Activated naive CD8-positive, alpha-beta T cell treated with anti-CD3 and anti-CD28 coated beads, Interleukin-2, amount 50 U/mL, for 24 hours (primary cell): ENCODE data around the gene LDLRAD4.
A peak's percentile ranks its signal among the peaks of the same experiment; 100 is the strongest.

Experiments
- ATAC-seq: fragments of 150-1000 bp; cut with Tn5 transposase; one replicate; pipeline ENCODE4 v1.10.0; 2021
- DNase-seq: peaks from one replicate; pipeline ENCODE4 v3.0.0; 2021
- H3K27ac Mint-ChIP-seq: one replicate; pipeline ENCODE4 v1.8.0; 2021; ENCODE audit warnings: mild to moderate bottlenecking, mixed read lengths
- H3K27me3 Mint-ChIP-seq: one replicate; pipeline ENCODE4 v1.8.0; 2021; ENCODE audit warnings: mixed read lengths
- H3K36me3 Mint-ChIP-seq: one replicate; pipeline ENCODE4 v1.8.0; 2021; ENCODE audit warnings: low read depth, mixed read lengths
- H3K4me1 Mint-ChIP-seq: one replicate; pipeline ENCODE4 v1.8.0; 2021; ENCODE audit warnings: mixed read lengths
- H3K4me3 Mint-ChIP-seq: one replicate; pipeline ENCODE4 v1.8.0; 2021; ENCODE audit warnings: mild to moderate bottlenecking, moderate library complexity, mixed read lengths
- H3K9me3 Mint-ChIP-seq: one replicate; pipeline ENCODE4 v1.8.0; 2021; ENCODE audit warnings: mixed read lengths

The LDLRAD4 gene

GRCh38 chr18:13614641-13615288 is 396.2 kb downstream of the LDLRAD4 start:
- peak; percentile 44 for DNase-seq
- no peak for ATAC-seq
- Mint-ChIP-seq H3K27me3 (no peaks in the 10 kb centered on the region), H3K4me3 (peak overlapping the region; percentile 82), H3K36me3 (no peaks in the 10 kb centered on the region), H3K27ac (peak overlapping the region; percentile 94), H3K9me3 (no peaks in the 10 kb centered on the region), H3K4me1 (peaks cover 81% of the 10 kb centered on the region)

GRCh38 chr18:13615432-13615861 is 396.9 kb downstream of the LDLRAD4 start:
- H3K27ac Mint-ChIP-seq, result peak overlapping the region; percentile 94
- no peak for DNase-seq
- no peaks in the 10 kb centered on the region for H3K9me3 Mint-ChIP-seq
- H3K4me1 Mint-ChIP-seq, result peaks cover 78% of the 10 kb centered on the region
- peak; percentile 13 for ATAC-seq
- no peaks in the 10 kb centered on the region for H3K27me3 Mint-ChIP-seq
- no peaks in the 10 kb centered on the region for H3K36me3 Mint-ChIP-seq
- peak overlapping the region; percentile 82 for H3K4me3 Mint-ChIP-seq

DNA sequence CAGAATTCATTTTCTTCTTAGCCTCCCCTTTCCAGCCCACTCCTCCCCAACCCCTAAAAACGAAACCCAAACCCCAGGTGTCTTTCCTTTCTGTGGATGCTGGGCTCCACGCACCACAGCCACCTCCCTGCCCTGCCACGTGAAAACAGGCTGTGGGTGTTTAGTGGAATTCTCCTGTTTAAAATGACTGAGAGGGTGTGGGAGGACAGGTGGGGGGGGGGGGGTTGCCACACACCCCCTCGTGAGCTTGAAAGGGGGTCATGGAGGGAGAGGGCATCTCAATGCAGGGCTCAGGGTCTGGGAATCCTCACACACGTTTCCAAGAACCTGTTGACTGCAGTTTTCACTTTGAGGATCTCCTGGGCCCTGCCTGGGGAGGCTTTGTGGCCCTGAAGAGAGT is 397.5 kb downstream of the LDLRAD4 start:
- H3K27me3 Mint-ChIP-seq, result no peaks in the 10 kb centered on the region
- peaks cover 72% of the 10 kb centered on the region for H3K4me1 Mint-ChIP-seq
- H3K36me3 Mint-ChIP-seq, result no peaks in the 10 kb centered on the region
- H3K4me3 Mint-ChIP-seq, result peak overlapping the region; percentile 82
- peak overlapping the region; percentile 94 for H3K27ac Mint-ChIP-seq
- H3K9me3 Mint-ChIP-seq, result no peaks in the 10 kb centered on the region
- ATAC-seq, result no peak
- DNase-seq, result no peak

DNA sequence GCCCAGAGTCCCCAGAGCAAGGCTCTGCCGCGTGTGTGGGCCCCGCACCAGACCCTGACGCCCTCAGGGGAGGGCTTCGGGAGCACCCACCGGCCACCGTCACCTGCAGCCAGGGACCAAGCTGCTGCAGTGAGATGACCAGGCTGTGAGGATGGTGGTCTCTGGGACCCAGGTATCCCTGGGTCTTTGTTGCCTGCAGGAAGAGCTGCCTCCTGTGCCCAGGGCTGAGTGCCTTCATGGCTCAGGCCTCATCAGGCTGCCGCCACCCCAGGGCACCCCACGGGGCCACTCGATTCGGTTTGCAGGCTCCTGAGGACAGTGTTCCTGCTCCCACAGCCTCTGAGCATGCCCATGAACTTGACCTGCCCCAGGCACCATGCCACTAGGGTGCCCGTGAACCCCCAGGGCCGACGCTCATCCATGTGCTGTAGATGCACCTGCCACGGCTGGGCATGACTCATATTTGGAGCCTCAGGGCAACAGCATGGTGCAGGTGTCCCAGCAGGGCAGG is 398.0 kb downstream of the LDLRAD4 start:
- DNase-seq (no peak), ATAC-seq (no peak)
- Mint-ChIP-seq H3K4me1 (peaks cover 67% of the 10 kb centered on the region), H3K36me3 (no peaks in the 10 kb centered on the region), H3K4me3 (peak overlapping the region; percentile 82), H3K9me3 (no peaks in the 10 kb centered on the region), H3K27me3 (no peaks in the 10 kb centered on the region), H3K27ac (peak overlapping the region; percentile 94)

DNA sequence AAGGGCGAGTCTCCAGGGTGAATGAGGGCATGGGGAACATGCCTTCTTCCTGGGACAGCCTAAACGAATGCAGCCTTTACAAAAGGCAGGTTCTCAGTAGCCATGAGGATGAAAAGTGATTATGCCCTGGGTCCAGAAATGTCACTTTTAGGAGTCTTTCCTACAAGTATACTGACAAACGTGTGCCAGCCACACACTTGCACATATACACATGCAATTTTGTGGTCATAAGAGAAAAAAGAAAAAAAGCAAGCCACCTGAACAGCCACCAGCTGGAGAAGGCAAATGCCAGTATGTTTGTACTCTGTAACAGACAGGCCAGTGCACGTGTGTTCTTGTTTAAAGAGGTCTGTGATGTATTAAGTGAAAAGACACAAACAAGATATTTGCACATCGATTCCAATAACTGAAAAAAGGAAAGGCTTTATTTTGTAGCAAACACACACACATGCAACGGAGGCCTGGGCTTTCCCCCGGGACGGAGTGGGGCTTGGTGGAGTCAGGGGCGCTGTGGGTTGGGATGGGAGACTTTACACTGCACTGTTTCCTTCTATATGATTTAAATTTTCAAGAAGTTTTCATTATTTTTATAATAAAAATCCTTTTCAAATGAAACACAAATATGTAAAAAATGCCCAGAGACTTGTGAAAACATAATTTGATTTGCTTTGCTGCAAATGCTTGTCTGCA is 399.4 kb downstream of the LDLRAD4 start:
- H3K4me3 Mint-ChIP-seq, result no peak overlapping the region
- H3K9me3 Mint-ChIP-seq, result no peaks in the 10 kb centered on the region
- H3K27ac Mint-ChIP-seq, result peak overlapping the region; percentile 32
- ATAC-seq, result no peak
- no peaks in the 10 kb centered on the region for H3K27me3 Mint-ChIP-seq
- DNase-seq, result no peak
- peaks cover 53% of the 10 kb centered on the region for H3K4me1 Mint-ChIP-seq
- H3K36me3 Mint-ChIP-seq, result no peaks in the 10 kb centered on the region

- H3K4me3 Mint-ChIP-seq, result no peak overlapping the region
- peaks cover 44% of the 10 kb centered on the region for H3K4me1 Mint-ChIP-seq
- H3K27me3 Mint-ChIP-seq, result no peaks in the 10 kb centered on the region
- no peaks in the 10 kb centered on the region for H3K9me3 Mint-ChIP-seq
- no peaks in the 10 kb centered on the region for H3K36me3 Mint-ChIP-seq
- no peak for ATAC-seq
- DNase-seq, result no peak
- no peak overlapping the region for H3K27ac Mint-ChIP-seq
Measured at GRCh38 chr18:13618760-13619438, 400.3 kb downstream of the LDLRAD4 start.

DNA sequence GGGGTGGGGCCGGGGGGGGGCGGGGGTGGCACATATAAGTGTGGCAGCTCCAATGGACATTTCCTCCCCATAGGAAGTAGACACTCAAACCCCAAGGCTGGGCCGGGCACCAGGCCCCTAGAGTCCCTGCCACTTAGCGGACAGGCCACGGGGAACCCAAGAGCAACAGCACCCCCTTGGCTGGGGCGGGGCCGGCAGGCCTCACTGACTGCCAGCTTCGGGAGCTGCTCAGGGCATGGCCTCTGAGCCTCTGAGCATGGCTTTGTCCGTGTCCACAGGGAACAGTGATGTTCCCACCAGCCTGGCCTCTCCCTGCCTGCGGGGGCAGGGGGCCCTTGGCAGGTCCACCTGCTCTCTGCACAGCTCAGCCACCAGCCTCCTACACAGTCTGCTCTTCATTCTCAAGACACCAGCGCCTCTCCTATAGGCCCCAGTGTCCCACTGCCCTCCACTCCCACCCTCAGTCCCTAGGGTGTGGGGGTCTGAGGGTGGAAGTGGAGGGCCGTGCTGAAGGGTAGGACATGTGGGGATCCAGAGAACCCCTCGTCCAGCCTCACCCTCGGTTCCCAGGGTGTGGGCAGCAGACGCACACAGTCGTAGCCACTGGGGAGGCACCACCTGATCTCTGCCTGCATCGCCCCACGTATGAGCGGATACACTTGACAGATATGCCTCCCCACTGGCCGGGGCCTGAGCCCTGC is 401.1 kb downstream of the LDLRAD4 start:
- Mint-ChIP-seq H3K36me3 (no peaks in the 10 kb centered on the region), H3K9me3 (no peaks in the 10 kb centered on the region), H3K4me3 (no peak overlapping the region), H3K4me1 (peaks cover 36% of the 10 kb centered on the region), H3K27me3 (no peaks in the 10 kb centered on the region), H3K27ac (no peak overlapping the region)
- DNase-seq (no peak), ATAC-seq (no peak)

GRCh38 chr18:13620206-13620672 is 401.7 kb downstream of the LDLRAD4 start:
- ATAC-seq (no peak), DNase-seq (no peak)
- no peaks in the 10 kb centered on the region for H3K27me3 Mint-ChIP-seq
- peaks cover 32% of the 10 kb centered on the region for H3K4me1 Mint-ChIP-seq
- no peak overlapping the region for H3K27ac Mint-ChIP-seq
- no peak overlapping the region for H3K4me3 Mint-ChIP-seq
- no peaks in the 10 kb centered on the region for H3K9me3 Mint-ChIP-seq
- H3K36me3 Mint-ChIP-seq, result no peaks in the 10 kb centered on the region

DNA sequence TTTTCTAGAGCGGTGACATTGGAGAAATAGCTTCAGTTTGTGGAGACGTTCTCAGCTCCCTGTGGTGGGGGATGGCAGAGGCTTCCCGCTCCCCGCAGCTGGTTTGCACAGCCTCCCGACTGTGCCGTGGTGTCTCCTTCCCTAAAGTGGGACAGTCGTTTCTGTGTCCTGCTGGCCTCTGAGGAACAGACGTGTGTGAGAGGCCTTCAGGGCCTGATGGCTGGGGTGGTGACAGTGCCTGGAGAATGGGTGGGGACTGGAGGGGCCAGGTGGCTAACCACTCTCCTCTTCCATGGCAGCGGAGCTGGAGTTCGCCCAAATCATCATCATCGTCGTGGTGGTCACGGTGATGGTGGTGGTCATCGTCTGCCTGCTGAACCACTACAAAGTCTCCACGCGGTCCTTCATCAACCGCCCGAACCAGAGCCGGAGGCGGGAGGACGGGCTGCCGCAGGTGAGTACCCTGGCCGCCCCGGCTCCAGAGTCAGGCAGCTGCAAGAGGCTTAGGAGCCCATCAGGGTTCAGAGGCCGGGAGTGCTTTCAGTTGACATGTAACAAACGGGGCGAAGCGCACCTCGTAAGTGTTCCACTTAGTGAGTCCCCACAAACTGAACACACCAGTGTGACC is 402.4 kb downstream of the LDLRAD4 start:
- H3K4me3 Mint-ChIP-seq, result no peak overlapping the region
- H3K9me3 Mint-ChIP-seq, result no peaks in the 10 kb centered on the region
- H3K27ac Mint-ChIP-seq, result no peak overlapping the region
- no peaks in the 10 kb centered on the region for H3K36me3 Mint-ChIP-seq
- ATAC-seq (no peak), DNase-seq (no peak)
- H3K4me1 Mint-ChIP-seq, result peaks cover 27% of the 10 kb centered on the region
- H3K27me3 Mint-ChIP-seq, result no peaks in the 10 kb centered on the region

DNA sequence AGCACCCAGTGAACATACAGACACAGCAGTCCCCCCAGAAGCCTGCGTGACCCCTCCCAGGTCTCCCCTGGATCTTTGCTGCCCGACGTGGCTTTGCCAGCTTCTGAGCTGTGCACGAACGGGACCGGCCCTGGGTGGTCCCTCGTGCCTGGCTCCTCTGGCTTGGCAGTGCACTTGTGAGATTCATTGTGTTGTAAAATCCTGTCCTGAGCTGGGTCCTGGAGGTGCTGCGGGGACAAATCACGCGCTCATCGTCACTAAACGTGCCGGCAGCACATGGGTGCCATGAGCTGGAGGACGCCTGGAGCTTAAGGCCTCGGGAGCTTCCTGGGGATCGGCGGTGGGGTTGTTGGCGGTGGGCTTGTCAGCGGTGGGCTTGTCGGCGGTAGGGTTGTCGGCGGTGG is 402.9 kb downstream of the LDLRAD4 start:
- H3K9me3 Mint-ChIP-seq, result no peaks in the 10 kb centered on the region
- no peaks in the 10 kb centered on the region for H3K27me3 Mint-ChIP-seq
- H3K36me3 Mint-ChIP-seq, result no peaks in the 10 kb centered on the region
- peaks cover 23% of the 10 kb centered on the region for H3K4me1 Mint-ChIP-seq
- H3K4me3 Mint-ChIP-seq, result no peak overlapping the region
- ATAC-seq (no peak), DNase-seq (no peak)
- H3K27ac Mint-ChIP-seq, result no peak overlapping the region

DNA sequence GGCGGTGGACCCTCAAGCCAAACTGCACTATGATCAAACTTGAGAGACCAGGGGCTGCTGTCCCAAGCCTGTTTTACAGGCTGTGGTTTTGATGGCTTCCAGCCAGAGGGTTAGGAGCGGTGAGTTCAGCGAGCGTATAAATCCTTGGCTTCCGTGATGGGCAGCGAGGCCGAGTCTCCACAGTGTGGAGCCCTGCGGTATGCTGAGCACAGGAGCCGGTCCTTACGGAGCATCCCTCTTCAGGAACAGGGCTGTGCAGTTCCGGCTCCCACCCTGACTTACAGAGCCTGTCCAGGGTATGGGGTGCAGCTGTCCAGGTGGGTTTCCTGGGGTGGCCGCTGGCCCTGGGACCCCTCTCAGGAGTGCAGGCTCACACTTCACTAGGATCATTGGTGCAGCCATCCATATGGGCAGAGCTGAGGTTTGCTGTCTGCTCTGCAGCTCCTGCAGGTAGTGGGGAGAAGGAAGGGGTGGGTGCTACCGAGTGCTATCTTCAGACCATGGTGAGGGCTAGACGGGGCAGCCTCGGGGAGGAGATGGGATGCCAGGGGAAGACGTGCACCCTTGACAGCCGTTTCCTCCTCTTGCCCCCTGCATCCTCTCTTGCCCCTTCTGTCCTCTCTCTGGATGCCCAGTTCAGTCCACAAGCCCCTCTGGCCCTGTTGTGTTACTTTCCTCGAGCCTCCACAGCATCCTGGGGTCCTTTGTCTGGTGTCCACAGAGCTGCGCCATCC is 403.5 kb downstream of the LDLRAD4 start:
- H3K36me3 Mint-ChIP-seq, result no peaks in the 10 kb centered on the region
- no peak for DNase-seq
- H3K9me3 Mint-ChIP-seq, result no peaks in the 10 kb centered on the region
- no peak for ATAC-seq
- H3K27ac Mint-ChIP-seq, result no peak overlapping the region
- H3K4me1 Mint-ChIP-seq, result peaks cover 17% of the 10 kb centered on the region
- no peak overlapping the region for H3K4me3 Mint-ChIP-seq
- H3K27me3 Mint-ChIP-seq, result no peaks in the 10 kb centered on the region

DNA sequence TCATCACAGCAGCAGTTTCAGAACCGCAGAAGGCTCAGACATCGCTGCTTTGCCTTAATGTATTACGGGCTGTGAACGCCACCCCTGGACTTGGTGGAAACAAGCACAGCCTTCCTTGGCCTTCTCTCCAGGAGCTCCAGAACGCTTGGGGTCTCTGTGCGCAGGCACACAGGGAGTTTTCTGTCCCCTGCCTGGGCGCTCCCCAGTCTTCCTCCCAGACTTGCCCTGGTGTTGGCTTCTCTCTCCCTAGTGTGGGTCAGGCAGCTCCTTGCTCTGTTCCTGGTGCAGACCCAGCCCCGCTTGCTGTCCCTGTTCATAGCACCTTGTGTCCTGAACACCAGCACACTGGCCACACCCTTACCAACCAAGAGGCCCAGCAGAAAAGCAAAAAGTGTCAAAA is 404.2 kb downstream of the LDLRAD4 start:
- no peak overlapping the region for H3K4me3 Mint-ChIP-seq
- no peaks in the 10 kb centered on the region for H3K9me3 Mint-ChIP-seq
- peaks cover 11% of the 10 kb centered on the region for H3K4me1 Mint-ChIP-seq
- H3K27me3 Mint-ChIP-seq, result no peaks in the 10 kb centered on the region
- H3K36me3 Mint-ChIP-seq, result no peaks in the 10 kb centered on the region
- no peak overlapping the region for H3K27ac Mint-ChIP-seq
- ATAC-seq, result no peak
- no peak for DNase-seq

- no peaks in the 10 kb centered on the region for H3K9me3 Mint-ChIP-seq
- H3K4me3 Mint-ChIP-seq, result no peak overlapping the region
- no peak for ATAC-seq
- H3K36me3 Mint-ChIP-seq, result no peaks in the 10 kb centered on the region
- DNase-seq, result no peak
- no peaks in the 10 kb centered on the region for H3K27me3 Mint-ChIP-seq
- H3K4me1 Mint-ChIP-seq, result peaks cover 8% of the 10 kb centered on the region
- H3K27ac Mint-ChIP-seq, result no peak overlapping the region
Measured at GRCh38 chr18:13623348-13623747, 404.8 kb downstream of the LDLRAD4 start.
